Activated naive CD4-positive, alpha-beta T cell treated with anti-CD3 and anti-CD28 coated beads, Interleukin-2, amount 50 U/mL, for 16 hours (primary cell): ENCODE data around the gene SMYD5.
"Not testable (repeated sequence)": the region's sequence is repeated elsewhere in the genome, so short reads cannot be mapped to it uniquely, and the experiment has no call there.

Experiments
- DNase-seq: peaks from one replicate; pipeline ENCODE4 v3.0.0-alpha.2; 2020

The SMYD5 gene

DNA sequence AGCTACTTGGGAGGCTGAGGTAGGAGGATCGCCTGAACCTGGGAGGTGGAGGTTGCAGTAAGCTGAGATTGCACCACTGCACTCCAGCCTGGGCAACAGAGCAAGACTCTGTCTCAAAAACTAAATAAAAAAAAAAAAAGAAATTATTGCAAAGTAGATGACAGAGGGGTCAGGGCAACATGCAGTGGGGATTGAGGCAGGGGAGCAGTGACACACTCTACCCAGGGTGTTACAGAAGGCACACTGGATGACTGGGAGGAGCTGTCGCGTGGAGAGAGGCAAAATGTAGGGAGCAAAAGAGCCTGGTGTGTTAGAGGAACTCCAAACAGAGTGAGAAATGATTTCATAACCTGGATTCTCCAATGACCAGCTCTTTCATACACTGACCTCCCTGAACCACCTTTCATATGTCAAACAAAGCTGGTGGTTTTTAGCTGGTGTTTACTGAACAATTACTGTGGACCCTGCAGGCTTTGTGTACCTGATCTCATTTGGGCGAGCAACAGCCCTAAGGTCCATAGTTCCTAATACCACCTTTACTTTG, 48.1 kb downstream of the SMYD5 start:
- DNase-seq, result no peak

GRCh38 chr2:73262691-73263429, 48.8 kb downstream of the SMYD5 start:
- DNase-seq, result not testable (repeated sequence)

DNA sequence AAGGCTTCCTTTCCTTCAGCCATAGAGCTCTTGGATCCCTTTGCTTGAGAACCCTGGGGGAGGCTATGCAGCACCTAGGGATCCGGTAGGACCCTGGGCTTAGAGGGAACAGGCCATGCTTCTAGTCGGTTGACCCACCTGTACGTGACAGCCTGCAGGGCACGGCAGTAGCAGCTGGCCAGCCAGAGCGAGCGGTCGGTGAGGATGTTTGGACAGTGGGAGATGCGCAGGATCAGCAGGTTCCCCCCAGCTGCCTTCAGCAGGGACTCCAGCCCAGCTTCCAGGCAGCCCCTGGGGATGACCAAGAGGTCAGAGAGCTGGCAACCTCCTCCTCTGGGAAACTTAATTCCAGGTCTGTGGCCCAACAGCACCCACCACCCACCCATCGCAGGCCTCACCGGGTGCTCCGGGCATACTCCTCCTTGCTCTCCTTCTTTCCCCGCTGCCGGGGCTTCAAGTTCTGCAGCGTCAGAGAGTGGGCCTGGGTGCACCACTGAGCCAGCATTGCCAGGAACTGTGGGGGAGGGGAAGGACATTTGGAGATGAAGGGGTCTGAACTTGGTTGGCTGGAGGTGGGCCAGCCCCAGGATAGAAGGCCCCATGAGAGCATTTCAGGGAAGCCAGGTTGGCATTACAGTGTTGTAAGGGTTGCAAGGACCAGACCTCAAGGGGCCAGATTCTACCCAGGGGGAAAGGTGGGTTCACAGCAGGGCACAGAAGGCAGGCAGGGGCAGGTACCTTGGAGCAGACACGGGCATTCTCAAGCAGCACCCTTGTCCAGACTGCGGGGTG, 49.7 kb downstream of the SMYD5 start:
- no peak for DNase-seq

DNA sequence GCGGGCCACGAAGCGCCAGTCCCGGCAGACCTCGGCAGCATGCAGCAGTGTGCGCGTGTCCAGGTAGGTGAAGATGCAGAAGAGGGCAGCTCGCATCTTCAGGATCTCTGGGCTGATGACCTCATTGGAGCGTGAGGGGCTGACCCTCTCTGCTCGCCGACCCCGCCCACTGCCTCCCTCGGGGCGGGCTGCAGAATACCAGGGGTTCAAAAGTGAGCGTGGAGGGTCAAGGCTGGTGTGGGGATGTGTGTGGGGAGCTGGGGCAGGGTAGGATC, 50.2 kb downstream of the SMYD5 start:
- no peak for DNase-seq

DNA sequence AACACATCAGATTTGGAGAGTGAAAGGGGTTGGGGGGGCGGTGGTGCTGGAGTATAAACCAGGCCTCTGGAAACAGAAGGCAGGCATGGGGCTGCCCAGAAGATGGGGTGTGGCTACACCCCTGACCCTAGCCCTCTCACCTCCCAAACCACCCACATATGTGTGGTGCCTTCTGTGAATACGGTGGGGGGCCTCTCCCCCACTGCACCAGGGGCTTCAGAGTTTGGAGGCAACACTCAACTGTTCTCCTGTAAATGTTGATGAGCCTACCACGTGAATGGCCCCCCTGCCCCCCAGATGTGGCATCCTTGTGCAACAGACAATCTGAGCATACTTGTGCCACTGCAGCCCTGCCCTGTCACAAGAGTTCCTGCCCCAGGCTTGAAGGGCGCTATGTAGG, 50.7 kb downstream of the SMYD5 start:
- DNase-seq, result no peak

GRCh38 chr2:73265298-73266060, 51.4 kb downstream of the SMYD5 start:
- DNase-seq, result no peak

DNA sequence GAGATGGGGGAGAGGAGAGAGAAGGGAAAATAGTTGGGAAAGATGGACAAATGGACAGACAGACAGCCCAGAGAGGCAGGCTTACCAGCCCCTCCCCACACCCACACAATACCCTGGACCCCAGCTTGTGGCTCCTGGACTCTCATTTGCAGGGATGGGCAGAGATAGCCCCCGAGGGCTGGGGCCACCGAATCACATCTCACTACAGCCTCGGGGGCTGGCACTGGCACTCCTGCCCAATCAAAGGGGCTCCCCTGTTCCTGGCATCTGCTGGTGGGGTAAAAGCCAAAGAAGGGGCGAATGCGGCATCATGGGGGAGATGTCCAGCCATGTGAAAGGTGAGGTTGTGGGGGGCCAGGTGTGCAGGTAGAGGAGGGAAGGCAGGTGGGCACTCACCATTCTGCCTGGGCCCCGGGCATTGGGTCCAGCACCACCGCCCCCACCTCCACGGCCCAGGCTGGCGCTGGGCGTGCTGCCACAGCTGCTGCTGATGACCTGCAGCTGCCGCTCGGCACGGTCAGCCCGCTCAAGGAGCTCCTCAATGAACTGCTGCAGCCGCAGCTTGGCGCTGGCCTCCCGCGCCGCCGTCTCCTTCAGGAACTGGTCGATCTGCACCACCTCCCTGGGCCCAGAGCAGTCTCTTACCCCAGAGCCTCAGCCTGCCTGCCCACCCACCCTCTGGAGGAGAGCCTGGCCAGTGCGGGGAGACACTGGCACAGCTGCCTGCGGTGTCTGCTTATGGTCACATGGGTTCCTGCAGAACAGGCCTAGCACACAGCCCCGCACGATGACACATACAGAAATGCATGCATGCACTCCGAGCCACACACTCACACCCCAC, 52.2 kb downstream of the SMYD5 start:
- no peak for DNase-seq

DNA sequence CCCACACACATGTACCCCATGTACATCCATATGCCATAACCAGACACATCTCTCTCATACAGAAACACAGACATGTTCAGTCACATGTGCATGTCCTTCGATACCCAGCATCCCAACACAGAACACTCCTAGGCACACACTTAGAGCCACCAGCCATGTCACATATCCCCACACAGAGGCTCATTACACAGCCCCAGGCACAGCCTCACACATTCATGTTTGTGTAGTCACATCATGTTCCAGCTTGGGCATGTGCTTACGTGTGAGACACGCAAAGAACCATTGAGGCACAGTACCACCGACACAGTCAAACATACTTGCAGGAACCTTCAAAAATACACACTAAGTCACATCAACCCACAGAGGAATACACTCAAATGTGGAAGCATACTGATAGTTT, 53.0 kb downstream of the SMYD5 start:
- DNase-seq, result no peak

DNA sequence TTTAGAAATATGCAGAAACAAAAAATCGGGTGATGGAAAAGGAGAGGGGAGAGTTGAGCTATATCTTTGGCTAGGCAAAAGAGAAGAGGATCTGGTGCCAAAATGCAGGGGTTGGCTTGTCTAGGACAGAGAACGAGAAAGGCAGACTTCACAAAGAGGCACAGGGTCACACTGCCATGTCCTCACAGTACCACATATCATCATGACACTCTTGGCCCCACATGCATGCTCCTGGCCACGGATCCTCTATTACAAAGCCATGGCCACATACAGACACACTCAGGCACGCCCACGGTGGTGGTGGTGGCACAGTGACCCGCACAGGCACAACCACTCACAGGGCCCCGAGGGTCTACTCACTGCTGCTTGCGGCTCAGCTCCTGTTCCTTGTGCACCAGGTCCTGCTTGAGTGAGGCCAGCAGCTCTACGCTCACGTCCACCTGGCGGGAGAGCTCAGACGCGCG, 54.4 kb downstream of the SMYD5 start:
- DNase-seq, result no peak

GRCh38 chr2:73268830-73269685, 55.0 kb downstream of the SMYD5 start:
- peak; percentile 74 for DNase-seq

GRCh38 chr2:73269686-73270465, 55.8 kb downstream of the SMYD5 start:
- DNase-seq, result no peak

DNA sequence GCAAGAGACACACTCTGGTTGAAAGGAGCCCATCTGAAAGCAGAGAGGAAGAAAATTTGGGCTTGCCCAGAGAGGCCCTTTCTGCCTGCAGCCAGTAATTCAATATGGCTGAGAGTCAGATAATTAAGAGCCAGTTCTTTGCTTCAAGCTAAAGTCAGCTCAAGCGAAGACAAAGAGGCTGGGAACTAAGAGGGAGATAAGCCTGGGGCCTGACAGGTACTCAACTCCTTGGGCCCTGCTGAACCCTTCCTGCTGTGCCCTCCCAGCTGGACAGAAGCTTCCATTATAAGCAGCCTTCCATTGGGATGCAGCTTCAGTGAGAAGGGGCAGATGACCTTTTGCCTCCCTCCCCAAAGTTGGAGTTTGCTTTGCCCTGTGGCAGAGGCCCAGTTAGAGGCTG, 58.2 kb downstream of the SMYD5 start:
- no peak for DNase-seq
